Testis (tissue), 3 donors: Measurements from ENCODE around the gene NECAB2. TPM values are rescaled to one million over a fixed set of nuclear protein-coding genes. Genes with fewer than 3 reads are reported as not detected.

Source experiments
- DNase-seq: peaks from one replicate; pipeline ENCODE4 v3.0.0-alpha.2; 2019
- H3K27ac ChIP-seq, 2 donors: fragments of 200-600 bp; sonication (generic); one replicate each; pipeline ENCODE4 v1.5.1; 2019
- H3K27me3 ChIP-seq: fragments of 200-600 bp; sonication (generic); one replicate; pipeline ENCODE4 v1.5.1; 2019
- H3K36me3 ChIP-seq: fragments of 200-600 bp; sonication (generic); one replicate; pipeline ENCODE4 v1.5.1; 2017; ENCODE audit warnings: low read depth; ENCODE audit errors: missing control alignments
- H3K4me1 ChIP-seq: fragments of 200-600 bp; sonication (generic); one replicate; pipeline ENCODE4 v1.5.1; 2019
- H3K4me3 ChIP-seq, 2 donors: fragments of 200-600 bp; sonication (generic); one replicate each; pipeline ENCODE4 v1.5.1; 2017 to 2019
- H3K9me3 ChIP-seq: fragments of 200-600 bp; sonication (generic); one replicate; pipeline ENCODE4 v1.5.1; 2017
- CTCF ChIP-seq, 3 experiments: fragments of 450-650 bp in 2 of 3; fragments of 200-600 bp in 1 of 3; sonication (generic) in 1 of 3; IDR thresholded peaks; one replicate each; pipeline ENCODE4 v1.5.1; 2016 to 2019; ENCODE audit warnings: antibody characterized with exemption in 3 of 3, mild to moderate bottlenecking in 2 of 3, moderate library complexity in 1 of 3
- POLR2A ChIP-seq: fragments of 450-650 bp; IDR thresholded peaks from one replicate; pipeline ENCODE4 v1.6.1; 2017; ENCODE audit warnings: antibody characterized with exemption, mild to moderate bottlenecking, moderate library complexity
- WGBS, 2 donors: methylation state at CpG; one replicate each; pipeline ENCODE4 v1.1.5; 2018; 5-methylcytosine and 5-hydroxymethylcytosine counted together
- intact Hi-C: fragments of 100-400 bp; cut with DNase I; formaldehyde crosslinking; loops from one replicate; pipeline ENCODE4 v1.15.1; 2023; ENCODE audit warnings: low total_unique reads
- polyA plus RNA-seq: library from polyadenylated mRNA; stranded (reverse); fragments of 350-450 nt; fragmentation: Illumina TruSeq; extraction: RNeasy Lipid Tissue Mini Kit (QIAGEN cat#74804); gene quantifications from one replicate; pipeline ENCODE4 v1.2.3, GENCODE V29; 2014; ENCODE audit warnings: low read depth, low replicate concordance; ENCODE audit not compliant: insufficient read depth
- total RNA-seq, 2 donors: library from RNA; depleted of rRNA; stranded (reverse); fragments of >200 nt; gene quantifications; one replicate each; pipeline ENCODE4 v1.2.3, GENCODE V29; 2016

Gene NECAB2
- total and polyA plus RNA-seq, 3 donors from 2014 or later, result 9.5 to 13.9 (median 12.9) TPM

- TF ChIP-seq POLR2A, result no peak
- no peaks in the 10 kb centered on the region for H3K36me3 ChIP-seq
- DNase-seq, result no peak
- intact Hi-C loops, result no loop called here
- H3K9me3 ChIP-seq, result no peaks in the 10 kb centered on the region
- 81 to 89% methylated on average over 4 to 7 of the region's 10 CpGs for WGBS, 2 donors
- no peak overlapping the region for H3K27ac ChIP-seq
- no peaks in the 10 kb centered on the region for H3K27me3 ChIP-seq
- H3K4me1 ChIP-seq, result no peaks in the 10 kb centered on the region
- no peak overlapping the region for H3K4me3 ChIP-seq
Measured at GRCh38 chr16:83935858-83936255, 32.2 kb upstream of the NECAB2 start.

- Histone ChIP-seq H3K27ac (no peak overlapping the region), H3K9me3 (no peaks in the 10 kb centered on the region), H3K27me3 (no peaks in the 10 kb centered on the region), H3K4me3 (no peak overlapping the region), H3K36me3 (no peaks in the 10 kb centered on the region), H3K4me1 (no peaks in the 10 kb centered on the region)
- DNase-seq, result no peak
- no peak for TF ChIP-seq CTCF (IDR thresholded peaks at IDR 0.05)
- no peak for TF ChIP-seq POLR2A
- intact Hi-C loops, result no loop called here
- 89 to 91% methylated on average over 17 to 19 of the region's 19 CpGs for WGBS, 2 donors
Measured at GRCh38 chr16:83936581-83937165, 31.4 kb upstream of the NECAB2 start.

GRCh38 chr16:83937267-83937666 lies 30.8 kb upstream of the NECAB2 start:
- WGBS, 2 donors, result 91 to 95% methylated on average over 2 of the region's 2 CpGs
- intact Hi-C loops, result no loop called here
- Histone ChIP-seq H3K27me3 (no peaks in the 10 kb centered on the region), H3K27ac (no peak overlapping the region), H3K36me3 (no peaks in the 10 kb centered on the region), H3K9me3 (no peaks in the 10 kb centered on the region), H3K4me3 (no peak overlapping the region), H3K4me1 (no peaks in the 10 kb centered on the region)
- no peak for DNase-seq
- no peak for TF ChIP-seq POLR2A
- no peak for TF ChIP-seq CTCF (IDR thresholded peaks at IDR 0.05)

- no peak for TF ChIP-seq POLR2A
- no peak for TF ChIP-seq CTCF (IDR thresholded peaks at IDR 0.05)
Measured at GRCh38 chr16:83937922-83938885, 29.8 kb upstream of the NECAB2 start.

GRCh38 chr16:83939266-83939855 lies 28.7 kb upstream of the NECAB2 start:
- Histone ChIP-seq H3K36me3 (no peaks in the 10 kb centered on the region), H3K4me3 (no peak overlapping the region), H3K27me3 (no peaks in the 10 kb centered on the region), H3K27ac (no peak overlapping the region), H3K4me1 (peaks cover 2% of the 10 kb centered on the region), H3K9me3 (no peaks in the 10 kb centered on the region)
- 61 to 65% methylated on average over 6 to 12 of the region's 12 CpGs for WGBS, 2 donors
- TF ChIP-seq POLR2A (no peak), CTCF (IDR thresholded peaks at IDR 0.05) (no peak)
- intact Hi-C loops, result no loop called here
- no peak for DNase-seq

More at GRCh38 chr16:83937922-83938885, 29.8 kb upstream of the NECAB2 start:
- Histone ChIP-seq H3K36me3 (no peaks in the 10 kb centered on the region), H3K4me3 (no peak overlapping the region), H3K9me3 (no peaks in the 10 kb centered on the region), H3K4me1 (peaks cover 1% of the 10 kb centered on the region), H3K27me3 (no peaks in the 10 kb centered on the region), H3K27ac (no peak overlapping the region)
- no peak for DNase-seq
- intact Hi-C loops, result no loop called here
- 93 to 94% methylated on average over 18 of the region's 18 CpGs for WGBS, 2 donors
